H4 (cell line): ENCODE measurements around the gene JMJD4. TPM values are rescaled to one million over a fixed set of nuclear protein-coding genes. Genes with fewer than 3 reads are reported as not detected.

Source experiments
- total RNA-seq: library from RNA; depleted of rRNA; stranded (reverse); fragments of >200 nt; shearing (Covaris generic); gene quantifications from 2 replicates; pipeline ENCODE4 v1.2.3, GENCODE V29; 2014; rRNA removed

JMJD4 gene
- total RNA-seq, 1 experiment from 2014 or later = 19.7 TPM

Other genes with a start within 250 kb of the JMJD4 start
- gene ZNF678, start 171.7 kb downstream of the JMJD4 start, total RNA-seq = 6.0 and 6.3 TPM in 2 replicates
- 61.3 and 61.6 TPM in 2 replicates for gene SNAP47, start 133 bp upstream of the JMJD4 start, total RNA-seq
- not detected in 2 replicates for gene PRSS38, start 80.4 kb upstream of the JMJD4 start, total RNA-seq
- 0.37 and 0.47 TPM in 2 replicates for gene WNT9A, start 212.6 kb upstream of the JMJD4 start, total RNA-seq